Measurements from ENCODE around the gene NELFCD. TPM values are rescaled to one million over a fixed set of nuclear protein-coding genes. Genes with fewer than 3 reads are reported as not detected.

Gene NELFCD
- total RNA-seq (10 to 100 TPM; 48.3 to 53.5 TPM), polyA plus RNA-seq (ENCODE audit: insufficient read length in 6 of 6) (100 to 1,000 TPM; 108 to 130 (median 120) TPM)
- long read RNA-seq, donor 1, transcript NELFCD-213 (15 exons, 2,305 nt): major isoform, 11 of 46 reads
- long read RNA-seq, donor 1, transcript NELFCD-211 (4 exons, 606 nt): minor isoform, 10 of 46 reads
- long read RNA-seq, donor 1, partial matches to known transcripts: 10 of 46 reads
- long read RNA-seq, donor 1, other reads (novel, unspliced or antisense): 11 of 46 reads
- long read RNA-seq, donor 2, transcript NELFCD-213 (15 exons, 2,305 nt): major isoform, 19 of 33 reads
- long read RNA-seq, donor 2, transcript NELFCD-211 (4 exons, 606 nt): minor isoform, 6 of 33 reads
- long read RNA-seq, donor 2, partial matches to known transcripts: 5 of 33 reads
- long read RNA-seq, donor 2, other reads (novel, unspliced or antisense): 0 of 33 reads
- long read RNA-seq, donor 3, transcript NELFCD-213 (15 exons, 2,305 nt): major isoform, 17 of 45 reads
- long read RNA-seq, donor 3, partial matches to known transcripts: 28 of 45 reads
- long read RNA-seq, donor 3, other reads (novel, unspliced or antisense): 0 of 45 reads
- long read RNA-seq, donor 4, transcript NELFCD-213 (15 exons, 2,305 nt): major isoform, 30 of 51 reads
- long read RNA-seq, donor 4, partial matches to known transcripts: 9 of 51 reads
- long read RNA-seq, donor 4, other reads (novel, unspliced or antisense): 11 of 51 reads
- long read RNA-seq, donor 5, transcript NELFCD-213 (15 exons, 2,305 nt): major isoform, 17 of 34 reads
- long read RNA-seq, donor 5, transcript NELFCD-211 (4 exons, 606 nt): minor isoform, 5 of 34 reads
- long read RNA-seq, donor 5, partial matches to known transcripts: 10 of 34 reads
- long read RNA-seq, donor 5, other reads (novel, unspliced or antisense): 0 of 34 reads
- long read RNA-seq, donor 6, transcript NELFCD-213 (15 exons, 2,305 nt): major isoform, 11 of 21 reads
- long read RNA-seq, donor 6, partial matches to known transcripts: 6 of 21 reads
- long read RNA-seq, donor 6, other reads (novel, unspliced or antisense): 0 of 21 reads
- long read RNA-seq, donor 7, transcript NELFCD-213 (15 exons, 2,305 nt): major isoform, 9 of 1,439 reads
- long read RNA-seq, donor 7, transcript NELFCD-211 (4 exons, 606 nt): minor isoform, 6 of 1,439 reads
- long read RNA-seq, donor 7, partial matches to known transcripts: 1,424 of 1,439 reads
- long read RNA-seq, donor 7, other reads (novel, unspliced or antisense): 0 of 1,439 reads
- long read RNA-seq, donor 8, transcript NELFCD-211 (4 exons, 606 nt): minor isoform, 8 of 50 reads
- long read RNA-seq, donor 8, transcript NELFCD-213 (15 exons, 2,305 nt): major isoform, 15 of 50 reads
- long read RNA-seq, donor 8, partial matches to known transcripts: 6 of 50 reads
- long read RNA-seq, donor 8, other reads (novel, unspliced or antisense): 19 of 50 reads
- long read RNA-seq, donor 9: 0 reads
- long read RNA-seq, donor 10, transcript NELFCD-213 (15 exons, 2,305 nt): major isoform, 29 of 48 reads
- long read RNA-seq, donor 10, partial matches to known transcripts: 12 of 48 reads
- long read RNA-seq, donor 10, other reads (novel, unspliced or antisense): 6 of 48 reads
- long read RNA-seq, donor 11, transcript NELFCD-213 (15 exons, 2,305 nt): major isoform, 9 of 49 reads
- long read RNA-seq, donor 11, partial matches to known transcripts: 32 of 49 reads
- long read RNA-seq, donor 11, other reads (novel, unspliced or antisense): 0 of 49 reads
- long read RNA-seq, donor 12, transcript NELFCD-213 (15 exons, 2,305 nt): major isoform, 9 of 46 reads
- long read RNA-seq, donor 12, partial matches to known transcripts: 18 of 46 reads
- long read RNA-seq, donor 12, other reads (novel, unspliced or antisense): 13 of 46 reads

- Histone ChIP-seq H3K27ac (peak within 1 kb of the TSS; percentile 69 to 78), H3K36me3 (peaks cover 0 to 2% of the 10 kb centered on the region in 2 donors), H3K4me1 (peaks cover 0 to 45% of the 10 kb centered on the region in 2 donors), H3K4me3 (peak within 1 kb of the TSS; percentile 66 to 72), H3K9me3 (peaks cover 0 to 4% of the 10 kb centered on the region in 2 donors), H3K27me3 (no peaks in the 10 kb centered on the region)
- DNase-seq (peak; percentile 85 to 97 (median 92)), ATAC-seq (peak; percentile 96)
- no peak for TF ChIP-seq CTCF (IDR thresholded peaks at IDR 0.05)
- intact Hi-C loops (cut with DNase I): no loop called here
Observed at GRCh38 chr20:58980711-58981627, at the start of gene NELFCD. Gene NELFCD, plus strand, starts transcription at chr20:58981256. Its CDS starts 54 bp downstream, at chr20:58981310.

GRCh38 chr20:58932170-58932569, 48.9 kb upstream of the NELFCD start:
- no peaks in the 10 kb centered on the region for H3K9me3 ChIP-seq
- no peak overlapping the region for H3K27ac ChIP-seq
- no peak overlapping the region for H3K4me3 ChIP-seq
- DNase-seq (no peak), ATAC-seq (no peak)
- intact Hi-C loops (cut with DNase I): no loop called here
- H3K36me3 ChIP-seq: no peaks in the 10 kb centered on the region
- no peaks in the 10 kb centered on the region for H3K27me3 ChIP-seq
- no peaks in the 10 kb centered on the region for H3K4me1 ChIP-seq
- TF ChIP-seq CTCF (IDR thresholded peaks at IDR 0.05): no peak

- H3K27me3 ChIP-seq: no peaks in the 10 kb centered on the region
- intact Hi-C loops (cut with DNase I): no loop called here
- TF ChIP-seq CTCF (IDR thresholded peaks at IDR 0.05): no peak
Observed at GRCh38 chr20:58938078-58938477, 43.0 kb upstream of the NELFCD start.

GRCh38 chr20:58938541-58938940, 42.5 kb upstream of the NELFCD start:
- Histone ChIP-seq H3K4me3 (no peak overlapping the region), H3K27me3 (no peaks in the 10 kb centered on the region), H3K36me3 (no peaks in the 10 kb centered on the region), H3K4me1 (no peaks in the 10 kb centered on the region), H3K9me3 (no peaks in the 10 kb centered on the region), H3K27ac (no peak overlapping the region)
- TF ChIP-seq CTCF (IDR thresholded peaks at IDR 0.05): no peak
- DNase-seq (no peak), ATAC-seq (no peak)
- intact Hi-C loops (cut with DNase I): no loop called here

More at GRCh38 chr20:58938078-58938477, 43.0 kb upstream of the NELFCD start:
- Histone ChIP-seq H3K4me3 (no peak overlapping the region), H3K36me3 (no peaks in the 10 kb centered on the region), H3K9me3 (no peaks in the 10 kb centered on the region), H3K4me1 (no peaks in the 10 kb centered on the region), H3K27ac (no peak overlapping the region)
- no peak for DNase-seq
- ATAC-seq: no peak
